NCI-H510A treated with DMSO at 0.1 percent for 48 hours (cell line): ENCODE data around the gene ETV3.
"Not testable (repeated sequence)": the region's sequence is repeated elsewhere in the genome, so short reads cannot be mapped to it uniquely, and the experiment has no call there.

Experiments used
- DNase-seq: peaks from one replicate; lab custom pipeline; 2025; lab: John Stamatoyannopoulos, UW

ETV3 gene

DNA sequence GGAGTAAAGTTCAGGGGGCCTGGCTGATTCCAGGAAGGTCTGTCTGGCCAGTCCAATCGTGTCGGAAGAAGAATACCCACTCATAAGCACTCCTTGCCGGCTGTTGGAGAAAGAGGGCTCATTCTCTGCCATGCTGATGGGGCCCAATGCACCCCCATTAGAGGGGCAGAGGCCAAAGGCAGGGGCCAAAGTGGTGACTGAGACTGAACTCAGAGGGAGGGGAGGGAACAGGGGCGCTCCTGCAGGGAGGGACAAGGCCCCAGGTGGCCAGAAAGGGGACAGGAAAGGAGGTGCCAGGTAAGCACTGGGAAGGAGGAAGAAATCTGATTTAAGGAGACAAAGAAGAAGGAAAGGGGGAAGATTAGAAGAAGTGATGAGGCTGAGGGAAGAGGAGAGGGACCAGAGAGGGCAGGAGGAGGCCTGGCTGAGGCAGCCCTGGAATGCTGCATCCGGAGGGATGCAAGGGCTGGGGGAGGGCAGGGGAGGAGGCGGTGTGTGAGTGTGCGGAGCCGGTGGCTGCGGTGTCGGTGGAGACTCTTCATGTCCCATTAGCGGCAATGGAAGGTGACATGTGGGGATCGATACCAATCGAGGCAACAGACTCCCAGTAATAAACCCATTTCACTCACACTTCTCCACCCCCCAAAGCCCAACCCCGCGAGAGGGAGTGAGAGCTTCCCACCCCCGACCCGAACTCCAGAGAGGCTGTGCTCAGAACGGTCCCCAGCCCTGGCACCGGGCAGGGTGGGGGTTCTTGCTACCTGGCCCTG lies 26.6 kb downstream of the ETV3 start:
- no peak for DNase-seq

- no peak for DNase-seq
These were observed 27.5 kb downstream of the ETV3 start for GRCh38 chr1:157110686-157111085.

DNA sequence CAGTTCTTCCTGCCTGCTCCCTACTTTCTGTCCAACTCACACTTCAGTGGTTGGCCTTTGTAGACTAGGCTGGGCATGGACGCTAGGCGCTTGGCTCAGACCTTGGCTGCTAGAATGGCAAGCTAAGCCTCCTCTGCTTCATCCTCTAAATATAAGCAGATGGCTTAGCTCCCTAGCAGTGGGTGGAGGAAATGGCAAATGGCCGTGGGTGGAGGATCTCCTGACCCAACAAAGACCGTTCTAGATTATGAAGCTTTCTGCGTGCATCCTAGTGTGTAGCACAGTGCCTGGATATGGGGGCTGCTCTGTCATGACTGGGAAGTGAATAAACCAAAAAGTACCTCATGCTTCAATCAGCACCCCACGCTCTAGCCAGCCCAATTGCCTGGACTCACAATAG lies 28.2 kb downstream of the ETV3 start:
- DNase-seq = no peak

- DNase-seq = no peak
These were observed 29.7 kb downstream of the ETV3 start for GRCh38 chr1:157108448-157108847.

DNA sequence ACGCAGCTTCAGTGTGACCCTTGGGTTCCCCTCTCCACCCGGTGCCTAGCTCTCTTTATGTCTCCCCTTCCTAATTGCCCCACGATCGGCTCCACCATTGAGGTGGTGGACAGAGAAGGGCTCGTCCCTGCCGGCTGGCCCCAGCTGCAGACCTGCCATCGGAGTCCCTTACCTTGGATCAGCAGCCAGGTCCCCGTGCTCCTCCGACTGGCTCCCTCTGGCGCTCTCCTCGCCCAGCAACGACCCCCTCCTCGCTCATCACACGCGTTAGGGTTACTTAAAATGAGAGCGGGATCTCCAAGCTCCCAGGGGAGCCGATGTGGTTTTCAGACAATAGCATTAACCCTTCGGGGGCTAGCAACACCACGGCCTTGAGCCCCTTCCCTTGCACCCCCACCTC lies 30.5 kb downstream of the ETV3 start:
- no peak for DNase-seq

DNA sequence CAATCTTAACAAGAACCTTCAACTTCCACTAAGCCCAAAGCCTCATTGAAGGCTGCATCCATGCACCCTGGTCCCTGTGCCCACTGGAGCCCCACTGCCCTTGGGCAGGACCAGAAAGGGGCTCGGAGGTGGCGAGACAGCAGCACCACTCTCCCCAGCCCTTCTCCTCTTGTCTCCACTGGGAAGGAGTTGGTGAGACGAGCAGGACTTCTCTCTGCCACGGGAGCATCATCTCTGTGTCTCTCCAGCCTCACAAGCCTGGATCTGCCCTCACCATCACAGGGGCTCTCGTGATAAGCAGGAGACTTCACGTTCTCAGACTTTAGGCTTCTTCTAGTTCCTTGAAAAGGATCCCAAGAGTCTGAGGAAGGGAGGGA lies 31.4 kb downstream of the ETV3 start:
- no peak for DNase-seq

DNA sequence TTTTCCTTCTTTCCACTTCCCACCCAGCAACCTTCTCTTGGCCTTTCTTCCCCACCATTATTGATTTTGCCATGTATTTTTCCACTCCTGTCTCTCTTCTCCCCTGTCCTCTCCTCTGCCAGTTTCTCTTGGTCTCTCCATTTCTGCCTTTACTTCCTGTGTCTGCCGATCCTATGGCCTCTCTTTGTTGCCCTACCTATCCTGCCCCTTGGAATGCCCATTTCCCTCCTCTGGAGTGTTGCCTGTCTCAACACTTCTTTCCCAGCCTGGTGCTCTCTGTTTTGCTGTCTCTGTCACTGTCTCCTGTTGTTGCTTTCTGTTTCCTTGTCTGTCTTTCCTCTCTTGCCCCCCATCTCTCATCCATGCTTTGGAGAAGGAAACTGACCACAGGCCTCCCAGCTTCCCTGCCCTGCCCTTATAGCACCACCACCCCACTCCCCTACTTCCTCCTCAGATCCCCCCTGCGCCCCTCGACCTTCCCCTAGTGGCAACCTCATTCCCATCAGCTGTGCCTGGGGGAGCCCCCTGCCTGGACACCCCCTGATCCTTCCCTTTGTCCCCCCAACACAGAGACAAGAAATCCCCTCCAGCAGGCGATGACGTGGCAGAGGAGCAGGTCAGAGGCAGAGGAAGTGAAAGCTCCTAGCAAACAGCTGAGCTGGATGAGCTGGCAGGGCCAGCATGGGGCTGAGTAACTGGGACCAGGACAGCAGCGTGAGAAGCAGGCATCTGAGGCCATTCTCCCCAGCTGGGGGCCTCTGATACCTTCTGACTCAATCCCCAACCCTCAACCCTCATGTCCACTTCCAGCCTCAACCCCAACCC lies 32.0 kb downstream of the ETV3 start:
- no peak for DNase-seq

DNA sequence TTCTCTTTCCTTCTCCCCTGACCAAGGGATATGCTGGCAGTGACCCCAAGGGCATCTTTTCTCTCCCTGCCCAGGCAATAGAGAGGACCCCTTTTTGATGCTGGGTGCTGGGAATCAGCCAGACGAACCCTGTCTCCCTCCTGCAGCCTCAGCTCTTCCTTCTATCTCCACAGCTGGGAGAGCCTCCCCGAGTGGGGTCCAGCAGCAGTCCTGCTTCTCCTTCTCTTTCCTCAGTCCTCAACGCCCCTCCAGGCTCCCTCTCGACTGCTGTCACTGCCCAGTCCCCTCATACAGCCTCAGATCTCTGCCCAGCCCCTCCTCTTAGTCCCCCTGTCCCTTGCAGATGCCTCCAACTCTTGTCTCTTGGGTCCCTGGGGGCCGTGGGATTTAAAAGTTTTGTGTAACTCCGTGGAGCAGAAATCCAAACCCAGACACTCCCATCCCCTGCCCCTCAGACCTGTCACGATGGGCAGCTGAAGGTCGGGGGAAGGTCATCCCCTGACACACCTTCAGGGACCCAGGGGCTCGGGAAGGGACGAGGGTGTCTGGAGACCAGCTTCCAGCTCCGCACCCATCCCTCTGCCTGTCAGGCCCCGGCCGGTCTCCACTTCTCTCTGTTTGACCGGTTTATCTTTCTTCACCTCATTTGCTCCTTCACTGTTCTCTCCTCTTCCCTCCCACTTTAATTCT lies 32.8 kb downstream of the ETV3 start:
- no peak for DNase-seq

- no peak for DNase-seq
These were observed 33.4 kb downstream of the ETV3 start for GRCh38 chr1:157104598-157105293.

DNA sequence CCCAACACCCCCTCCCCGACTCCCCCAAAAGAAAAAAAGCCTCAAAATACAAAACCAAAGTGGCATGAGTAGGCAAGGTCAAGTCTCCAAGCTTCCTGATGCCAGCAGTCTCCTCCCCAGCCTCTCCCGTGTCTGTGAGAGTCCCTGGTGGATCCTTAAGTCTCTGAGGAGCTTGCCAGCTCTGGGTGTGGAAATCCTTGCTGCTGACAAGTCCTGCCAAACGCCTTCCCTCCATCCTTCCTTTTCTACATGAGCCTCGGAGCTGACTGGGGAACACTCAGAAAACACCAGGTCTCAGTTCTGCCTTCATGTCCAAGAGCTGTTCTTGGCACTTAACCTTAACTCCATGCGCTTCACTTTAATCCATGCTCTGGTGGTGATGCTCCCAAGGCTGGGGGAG lies 34.9 kb downstream of the ETV3 start:
- no peak for DNase-seq

DNA sequence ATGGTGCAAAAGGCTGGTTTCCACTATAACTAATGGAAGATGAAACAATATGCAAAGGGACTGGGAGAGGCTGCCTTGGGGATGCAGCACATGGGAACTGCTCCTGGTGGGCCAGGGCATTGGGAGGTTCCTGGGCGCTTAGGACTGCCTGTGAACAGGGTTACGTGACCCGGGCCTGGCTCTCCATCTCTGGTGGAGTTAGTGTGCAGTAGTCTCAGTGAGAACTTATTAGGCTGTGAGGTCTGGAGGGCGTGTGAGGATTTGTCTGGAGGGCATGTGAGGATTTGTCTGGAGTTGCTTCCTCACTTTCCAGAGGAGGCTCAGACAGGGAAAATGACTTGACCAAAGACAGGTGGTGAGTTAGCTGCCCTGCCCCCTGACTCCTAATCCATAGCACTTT lies 37.0 kb downstream of the ETV3 start:
- DNase-seq = no peak

- DNase-seq = no peak
These were observed 38.6 kb downstream of the ETV3 start, which contains the start of gene ETV3L for GRCh38 chr1:157099633-157100009. ETV3L (minus strand) TSS chr1:157099808; CDS start chr1:157099523, 285 bp downstream.

- DNase-seq = not testable (repeated sequence)
These were observed 39.1 kb downstream of the ETV3 start for GRCh38 chr1:157098987-157099632.

GRCh38 chr1:157098519-157098918 lies 39.7 kb downstream of the ETV3 start:
- DNase-seq = no peak

- DNase-seq = no peak
These were observed 40.5 kb downstream of the ETV3 start for GRCh38 chr1:157097692-157098091.

- DNase-seq = no peak
These were observed 41.3 kb downstream of the ETV3 start for GRCh38 chr1:157096881-157097280.

- no peak for DNase-seq
These were observed 42.6 kb downstream of the ETV3 start for GRCh38 chr1:157095551-157095950.

GRCh38 chr1:157095091-157095490 lies 43.1 kb downstream of the ETV3 start:
- no peak for DNase-seq

DNA sequence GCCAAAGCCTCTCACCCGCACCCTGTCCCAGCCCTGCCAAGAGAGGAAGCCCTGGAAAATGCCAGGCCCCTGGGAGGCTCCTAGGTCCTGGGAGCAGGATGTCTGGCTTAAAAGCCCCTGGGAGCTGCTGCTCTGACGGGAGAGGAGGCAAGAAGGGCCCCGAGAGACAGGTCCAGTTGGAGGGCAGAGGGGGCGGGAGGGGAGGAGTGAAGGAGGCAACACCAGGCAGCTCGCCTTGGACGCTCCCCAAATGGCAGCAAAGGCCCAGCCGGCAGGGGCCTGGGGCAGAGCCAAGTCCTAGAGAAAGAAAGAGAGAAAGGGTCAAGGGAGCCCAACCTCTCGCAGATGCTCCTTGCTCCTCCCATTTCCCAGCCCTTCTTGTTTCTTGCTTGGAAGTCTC lies 45.4 kb downstream of the ETV3 start:
- no peak for DNase-seq

DNA sequence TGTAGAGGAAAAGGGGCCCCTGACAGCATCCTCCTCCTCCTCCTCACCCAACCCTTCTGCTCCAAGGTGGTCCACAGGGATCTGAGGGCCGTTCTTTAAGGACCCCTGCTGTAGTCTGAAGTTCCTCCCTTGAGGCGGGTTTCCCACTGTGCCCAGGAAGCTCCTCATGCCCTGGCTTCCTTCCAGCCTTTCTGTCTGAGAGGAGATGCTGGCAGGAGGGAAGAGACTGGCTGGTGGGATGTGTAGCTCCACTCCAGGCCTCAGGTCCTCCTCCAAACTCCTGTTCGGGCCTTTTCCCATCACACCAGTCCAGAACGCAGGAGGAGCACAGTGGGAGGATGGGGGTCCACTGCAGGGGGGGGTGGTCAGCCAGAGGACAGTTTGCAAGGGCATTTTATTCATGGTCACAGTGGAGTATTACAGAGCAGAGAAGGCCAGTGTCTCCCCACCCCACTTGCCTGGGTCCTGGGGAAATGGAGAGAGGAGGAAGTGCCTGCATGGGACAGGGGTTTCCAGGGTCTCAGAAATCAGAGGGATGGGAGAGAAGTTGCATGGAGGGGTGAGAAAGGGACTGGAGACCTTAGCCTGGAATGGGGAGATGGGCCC lies 46.4 kb downstream of the ETV3 start:
- DNase-seq = no peak

DNA sequence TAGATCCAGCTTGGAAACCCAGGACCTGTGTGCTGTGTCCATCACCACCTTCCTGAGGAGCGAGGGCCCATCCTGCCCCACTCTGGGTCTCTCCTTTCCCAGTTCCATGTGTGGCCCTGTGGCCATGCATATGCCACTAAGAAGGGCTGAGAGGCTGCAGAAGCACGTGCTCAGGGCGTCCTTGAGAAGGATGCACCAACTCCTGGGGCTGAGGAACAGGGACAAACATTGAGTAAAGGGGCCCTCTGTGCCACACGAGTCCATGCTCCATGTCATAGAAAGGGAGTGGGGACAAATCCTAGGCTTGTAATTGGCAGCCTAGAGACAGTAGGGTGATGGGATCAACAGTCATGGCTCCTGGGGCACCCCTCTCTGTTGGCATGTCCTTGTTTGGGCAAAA lies 47.0 kb downstream of the ETV3 start:
- DNase-seq = no peak
